Spleen (tissue), 7 donors: ENCODE measurements around the gene SPX.

ENCODE experiments used
- POLR2A ChIP-seq, 3 donors: fragments of 450-650 bp; IDR thresholded peaks; one replicate each; pipeline ENCODE4 v1.5.1; 2017; ENCODE audit warnings: antibody characterized with exemption in 3 of 3, mild to moderate bottlenecking in 1 of 3
- POLR2AphosphoS5 ChIP-seq, 3 donors: sonication (generic); formaldehyde crosslinking; IDR thresholded peaks; one replicate each; pipeline ENCODE4 v1.5.1; 2017; ENCODE audit warnings: antibody characterized with exemption in 3 of 3
- TF ChIP-seq, protein P1 (sequence below), 11 experiments: fragments of 200-600 bp in 7 of 11; fragments of 450-650 bp in 4 of 11; sonication (generic) in 4 of 11; IDR thresholded peaks in 8 of 11; conservative IDR thresholded peaks in 3 of 11; 1 replicate in 7 of 11; 2 replicates in 4 of 11; pipeline versions ENCODE4 v1.4.0 to v1.8.0; 2016 to 2021; ENCODE audit warnings: antibody characterized with exemption in 11 of 11, inconsistent platforms in 4 of 11, mild to moderate bottlenecking in 1 of 11
- donor health status: DM: no; HTN: no; CAD: no; lungs with moderate emphysema.
- donor health status: DM: no; HTN: no; CAD: no.
- donor health status: DM: no; HTN: no; CAD: no.

DNA sequence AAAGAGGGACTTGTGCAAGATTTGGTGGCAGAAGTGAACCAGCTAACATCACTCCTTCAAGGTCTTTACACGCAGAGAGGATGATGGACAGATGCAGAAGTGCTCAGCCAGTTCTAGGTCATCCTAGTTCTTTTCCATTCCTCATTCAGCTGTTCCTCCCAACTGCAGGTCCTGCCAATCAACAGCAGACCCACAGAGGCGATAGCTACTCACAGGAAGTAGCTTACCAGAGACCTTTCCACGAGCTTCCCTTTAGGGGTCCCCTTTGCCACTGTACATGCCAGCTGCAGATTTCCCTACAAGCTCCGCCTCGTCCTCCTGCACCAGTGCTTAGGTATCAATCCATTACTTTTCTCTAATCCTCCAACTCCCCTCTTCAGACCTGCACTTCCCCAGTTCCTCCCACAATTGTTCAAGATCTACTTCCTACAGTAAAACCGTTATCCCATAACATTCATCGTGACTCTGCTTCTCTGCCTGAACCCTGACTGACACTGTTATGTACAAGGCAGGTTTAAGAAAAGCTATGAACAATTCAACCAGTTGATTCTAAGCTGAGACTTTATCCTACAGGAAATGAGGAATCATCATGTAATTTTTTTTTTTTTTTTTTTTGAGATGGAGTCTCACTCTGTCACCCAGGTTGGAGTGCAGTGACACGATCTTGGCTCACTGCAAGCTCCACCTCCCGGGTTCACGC lies 47.2 kb upstream of the SPX start:
- TF ChIP-seq, protein P1, sequence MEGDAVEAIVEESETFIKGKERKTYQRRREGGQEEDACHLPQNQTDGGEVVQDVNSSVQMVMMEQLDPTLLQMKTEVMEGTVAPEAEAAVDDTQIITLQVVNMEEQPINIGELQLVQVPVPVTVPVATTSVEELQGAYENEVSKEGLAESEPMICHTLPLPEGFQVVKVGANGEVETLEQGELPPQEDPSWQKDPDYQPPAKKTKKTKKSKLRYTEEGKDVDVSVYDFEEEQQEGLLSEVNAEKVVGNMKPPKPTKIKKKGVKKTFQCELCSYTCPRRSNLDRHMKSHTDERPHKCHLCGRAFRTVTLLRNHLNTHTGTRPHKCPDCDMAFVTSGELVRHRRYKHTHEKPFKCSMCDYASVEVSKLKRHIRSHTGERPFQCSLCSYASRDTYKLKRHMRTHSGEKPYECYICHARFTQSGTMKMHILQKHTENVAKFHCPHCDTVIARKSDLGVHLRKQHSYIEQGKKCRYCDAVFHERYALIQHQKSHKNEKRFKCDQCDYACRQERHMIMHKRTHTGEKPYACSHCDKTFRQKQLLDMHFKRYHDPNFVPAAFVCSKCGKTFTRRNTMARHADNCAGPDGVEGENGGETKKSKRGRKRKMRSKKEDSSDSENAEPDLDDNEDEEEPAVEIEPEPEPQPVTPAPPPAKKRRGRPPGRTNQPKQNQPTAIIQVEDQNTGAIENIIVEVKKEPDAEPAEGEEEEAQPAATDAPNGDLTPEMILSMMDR (IDR thresholded peaks at IDR 0.05 in 8 of 11, conservative IDR thresholded peaks at IDR 0.05 in 3 of 11) = no peak
- no peak for TF ChIP-seq POLR2A (IDR thresholded peaks at IDR 0.05)
- TF ChIP-seq POLR2AphosphoS5 (IDR thresholded peaks at IDR 0.05) = no peak
